HEK293 (cell line): ENCODE results near the gene WDFY3.
A peak's percentile ranks its signal among the peaks of the same experiment; 100 is the strongest.

ENCODE experiments used
- CTCF ChIA-PET: fragments of 350-600 bp; formaldehyde crosslinking; extraction: SDS; loops from one replicate; lab custom pipeline; 2021; ENCODE audit warnings: antibody characterized with exemption; lab: Yijun Ruan, JAX
- POLR2A ChIA-PET: fragments of 300-600 bp; formaldehyde crosslinking; extraction: SDS; loops from one replicate; lab custom pipeline; 2020; ENCODE audit warnings: antibody characterized with exemption, inconsistent platforms; lab: Yijun Ruan, JAX
- H3K27ac ChIP-seq: fragments of 200-500 bp; sonication (Bioruptor generic); 2 replicates; pipeline ENCODE4 v1.5.1; 2014; ENCODE audit warnings: low read depth, low read length, control low read depth, inconsistent platforms; ENCODE audit errors: extremely low read depth
- H3K36me3 ChIP-seq, 2 experiments: fragments of 200-500 bp in 1 of 2; sonication (Bioruptor generic) in 1 of 2; 1 replicate in 1 of 2; 2 replicates in 1 of 2; pipeline ENCODE4 v1.5.1; 2014 to 2017; ENCODE audit warnings: inconsistent platforms in 2 of 2, low read length in 2 of 2; ENCODE audit not compliant: control insufficient read depth in 2 of 2, insufficient read depth in 1 of 2
- H3K4me1 ChIP-seq: fragments of 200-500 bp; sonication (Bioruptor generic); 2 replicates; pipeline ENCODE4 v1.5.1; 2014; ENCODE audit warnings: mild to moderate bottlenecking, low read length, inconsistent platforms; ENCODE audit not compliant: control insufficient read depth, insufficient read depth
- H3K4me3 ChIP-seq: 2 replicates; pipeline ENCODE4 v1.5.1; 2011; ENCODE audit warnings: low read depth, mild to moderate bottlenecking, control low read depth, low read length, moderate library complexity
- H3K9me3 ChIP-seq: fragments of 200-500 bp; sonication (Bioruptor generic); 2 replicates; pipeline ENCODE4 v1.5.1; 2014; ENCODE audit warnings: low read depth, low read length, inconsistent platforms; ENCODE audit not compliant: control insufficient read depth, insufficient read depth
- GFI1B ChIP-seq: fragments of 450-650 bp; formaldehyde crosslinking; IDR thresholded peaks from 2 replicates; pipeline ENCODE4 v1.5.1; 2016; ENCODE audit warnings: missing biosample characterization, missing genetic modification characterization
- GLIS2 ChIP-seq: fragments of 450-650 bp; formaldehyde crosslinking; IDR thresholded peaks from 2 replicates; pipeline ENCODE4 v1.5.1; 2016; ENCODE audit warnings: missing biosample characterization, missing genetic modification characterization
- HOXD13 ChIP-seq: sonication (generic); formaldehyde crosslinking; IDR thresholded peaks from 2 replicates; pipeline ENCODE4 v1.8.0; 2022; ENCODE audit warnings: missing genetic modification reagents, borderline replicate concordance
- MZF1 ChIP-seq: fragments of 450-650 bp; formaldehyde crosslinking; IDR thresholded peaks from 2 replicates; pipeline ENCODE4 v1.5.1; 2017; ENCODE audit warnings: missing biosample characterization, missing genetic modification characterization, borderline replicate concordance
- PATZ1 ChIP-seq: fragments of 450-650 bp; formaldehyde crosslinking; IDR thresholded peaks from 2 replicates; pipeline ENCODE4 v1.5.1; 2016; ENCODE audit warnings: missing biosample characterization, missing genetic modification characterization
- PRDM10 ChIP-seq: fragments of 450-650 bp; formaldehyde crosslinking; IDR thresholded peaks from 2 replicates; pipeline ENCODE4 v1.5.1; 2016; ENCODE audit warnings: missing biosample characterization, missing genetic modification characterization
- SCRT2 ChIP-seq: fragments of 450-650 bp; formaldehyde crosslinking; IDR thresholded peaks from 2 replicates; pipeline ENCODE4 v1.5.1; 2016; ENCODE audit warnings: missing biosample characterization, missing genetic modification characterization
- SP3 ChIP-seq: fragments of 450-650 bp; formaldehyde crosslinking; IDR thresholded peaks from 2 replicates; pipeline ENCODE4 v1.5.1; 2016; ENCODE audit warnings: missing biosample characterization, missing genetic modification characterization
- ZEB2 ChIP-seq: fragments of 450-650 bp; formaldehyde crosslinking; IDR thresholded peaks from 2 replicates; pipeline ENCODE4 v1.5.1; 2016; ENCODE audit warnings: missing biosample characterization, missing genetic modification characterization
- ZNF398 ChIP-seq: fragments of 450-650 bp; formaldehyde crosslinking; IDR thresholded peaks from 2 replicates; pipeline ENCODE4 v1.5.1; 2017; ENCODE audit warnings: missing biosample characterization, missing genetic modification characterization
- ZNF48 ChIP-seq: fragments of 450-650 bp; formaldehyde crosslinking; IDR thresholded peaks from 2 replicates; pipeline ENCODE4 v1.5.1; 2016; ENCODE audit warnings: missing biosample characterization, missing genetic modification characterization
- ZNF510 ChIP-seq: fragments of 450-650 bp; formaldehyde crosslinking; IDR thresholded peaks from 2 replicates; pipeline ENCODE4 v1.5.1; 2018; ENCODE audit warnings: mild to moderate bottlenecking, missing genetic modification characterization, missing biosample characterization; ENCODE audit not compliant: insufficient replicate concordance
- ZNF596 ChIP-seq: fragments of 450-650 bp; IDR thresholded peaks from 2 replicates; pipeline ENCODE4 v1.5.0; 2018; ENCODE audit warnings: missing biosample characterization, mild to moderate bottlenecking, missing genetic modification characterization, moderate library complexity
- ZNF621 ChIP-seq: fragments of 450-650 bp; formaldehyde crosslinking; IDR thresholded peaks from 2 replicates; pipeline ENCODE4 v1.5.1; 2017; ENCODE audit warnings: missing biosample characterization, missing genetic modification characterization
- ZNF658 ChIP-seq: fragments of 450-650 bp; formaldehyde crosslinking; IDR thresholded peaks from 2 replicates; pipeline ENCODE4; 2016; ENCODE audit warnings: missing biosample characterization, missing genetic modification characterization
- ZNF692 ChIP-seq: fragments of 450-650 bp; formaldehyde crosslinking; IDR thresholded peaks from 2 replicates; pipeline ENCODE4 v1.5.1; 2016; ENCODE audit warnings: missing biosample characterization, missing genetic modification characterization
- ZNF837 ChIP-seq: fragments of 450-650 bp; formaldehyde crosslinking; IDR thresholded peaks from 2 replicates; pipeline ENCODE4 v1.5.1; 2016; ENCODE audit warnings: missing biosample characterization, missing genetic modification characterization
- ZSCAN23 ChIP-seq: fragments of 450-650 bp; formaldehyde crosslinking; IDR thresholded peaks from 2 replicates; pipeline ENCODE4 v1.5.1; 2016; ENCODE audit warnings: missing biosample characterization, missing genetic modification characterization

Gene WDFY3

GRCh38 chr4:84954982-84955567, 11.4 kb downstream of the WDFY3 start:
- POLR2A ChIA-PET: no interaction called here

GRCh38 chr4:84952776-84953175, 13.7 kb downstream of the WDFY3 start:
- Histone ChIP-seq H3K4me3 (no peak overlapping the region), H3K36me3 (no peaks in the 10 kb centered on the region), H3K27ac (no peak overlapping the region), H3K4me1 (0 out of 2 replicates have a peak, but pooled peaks cover 2% of the 10 kb centered on the region), H3K9me3 (no peaks in the 10 kb centered on the region)
- CTCF ChIA-PET: interaction anchor here (0.6 kb wide), 1 partner anchor 788 kb away, joined by 3 read pairs; no protein-coding TSS in a partner anchor
- TF ChIP-seq ZNF398 (tag by site-specific recombination) (no peak), HOXD13 (CRISPR knock-in tag) (no peak), ZNF837 (tag by site-specific recombination) (no peak), GLIS2 (tag by site-specific recombination) (no peak)
- POLR2A ChIA-PET: no interaction called here

More at GRCh38 chr4:84954982-84955567, 11.4 kb downstream of the WDFY3 start:
- no peaks in the 10 kb centered on the region for H3K36me3 ChIP-seq
- TF ChIP-seq ZNF510 (tag by site-specific recombination) (no peak), SCRT2 (tag by site-specific recombination) (peak; percentile 70; the same call in 1 of the 2 replicates)
- no peak overlapping the region for H3K27ac ChIP-seq
- CTCF ChIA-PET: interaction anchor here (0.7 kb wide), 1 partner anchor 199 kb away, joined by 3 read pairs; no protein-coding TSS in a partner anchor
- H3K4me1 ChIP-seq: 0 out of 2 replicates have a peak, but pooled peaks cover 7% of the 10 kb centered on the region
- no peaks in the 10 kb centered on the region for H3K9me3 ChIP-seq
- no peak overlapping the region for H3K4me3 ChIP-seq

- ChIA-PET CTCF (interaction anchor here (0.9 kb wide), 1 partner anchor 356 kb away, joined by 3 read pairs; no protein-coding TSS in a partner anchor), POLR2A (no interaction called here)
- H3K4me3 ChIP-seq: no peak overlapping the region
- 0 out of 2 replicates have a peak, but pooled peaks cover 2% of the 10 kb centered on the region for H3K4me1 ChIP-seq
- no peaks in the 10 kb centered on the region for H3K9me3 ChIP-seq
- TF ChIP-seq ZNF48 (tag by site-specific recombination): no peak
- TF ChIP-seq GFI1B (tag by site-specific recombination): no peak
- TF ChIP-seq SP3 (tag by site-specific recombination): no peak
- TF ChIP-seq PRDM10: no peak
- no peak for TF ChIP-seq ZNF596 (tag by site-specific recombination)
- no peak for TF ChIP-seq ZNF658 (tag by site-specific recombination)
- no peak for TF ChIP-seq ZSCAN23 (tag by site-specific recombination)
- no peak for TF ChIP-seq MZF1 (tag by site-specific recombination)
- no peak for TF ChIP-seq PATZ1 (tag by site-specific recombination)
- TF ChIP-seq ZNF692 (tag by site-specific recombination): no peak
- TF ChIP-seq ZEB2: no peak
- no peak for TF ChIP-seq ZNF621 (tag by site-specific recombination)
- H3K27ac ChIP-seq: no peak overlapping the region
- H3K36me3 ChIP-seq: no peaks in the 10 kb centered on the region
Measured at GRCh38 chr4:84952004-84952403, 14.5 kb downstream of the WDFY3 start.
